Measurements from ENCODE around the gene INSIG2.

GRCh38 chr2:118040891-118041290 is 47.4 kb upstream of the INSIG2 start:
- TF ChIP-seq, protein P1, sequence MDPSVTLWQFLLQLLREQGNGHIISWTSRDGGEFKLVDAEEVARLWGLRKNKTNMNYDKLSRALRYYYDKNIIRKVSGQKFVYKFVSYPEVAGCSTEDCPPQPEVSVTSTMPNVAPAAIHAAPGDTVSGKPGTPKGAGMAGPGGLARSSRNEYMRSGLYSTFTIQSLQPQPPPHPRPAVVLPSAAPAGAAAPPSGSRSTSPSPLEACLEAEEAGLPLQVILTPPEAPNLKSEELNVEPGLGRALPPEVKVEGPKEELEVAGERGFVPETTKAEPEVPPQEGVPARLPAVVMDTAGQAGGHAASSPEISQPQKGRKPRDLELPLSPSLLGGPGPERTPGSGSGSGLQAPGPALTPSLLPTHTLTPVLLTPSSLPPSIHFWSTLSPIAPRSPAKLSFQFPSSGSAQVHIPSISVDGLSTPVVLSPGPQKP (IDR thresholded peaks at IDR 0.05; ENCODE audit: borderline replicate concordance, low read depth, low read length), result no peak
- TF ChIP-seq POLR2A (IDR thresholded peaks at IDR 0.05; ENCODE audit: low read depth, low read length), result no peak
- no peak for TF ChIP-seq CTCF (conservative IDR thresholded peaks at IDR 0.05; ENCODE audit: low read depth, low read length)
- TF ChIP-seq, protein P2, sequence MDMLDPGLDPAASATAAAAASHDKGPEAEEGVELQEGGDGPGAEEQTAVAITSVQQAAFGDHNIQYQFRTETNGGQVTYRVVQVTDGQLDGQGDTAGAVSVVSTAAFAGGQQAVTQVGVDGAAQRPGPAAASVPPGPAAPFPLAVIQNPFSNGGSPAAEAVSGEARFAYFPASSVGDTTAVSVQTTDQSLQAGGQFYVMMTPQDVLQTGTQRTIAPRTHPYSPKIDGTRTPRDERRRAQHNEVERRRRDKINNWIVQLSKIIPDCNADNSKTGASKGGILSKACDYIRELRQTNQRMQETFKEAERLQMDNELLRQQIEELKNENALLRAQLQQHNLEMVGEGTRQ (IDR thresholded peaks at IDR 0.05; ENCODE audit: low read depth, low read length), result no peak
- no peak for TF ChIP-seq RAD21 (IDR thresholded peaks at IDR 0.05; ENCODE audit: low read length)
- no peak for TF ChIP-seq SMC3 (IDR thresholded peaks at IDR 0.05; ENCODE audit: low read depth, low read length)
- no peak for TF ChIP-seq MAFK (IDR thresholded peaks at IDR 0.05; ENCODE audit: low read depth, low read length)
- no peak for TF ChIP-seq RFX5 (IDR thresholded peaks at IDR 0.05; ENCODE audit: low read depth, low read length)
- TF ChIP-seq FOS (IDR thresholded peaks at IDR 0.05; ENCODE audit: low read depth, low read length), result no peak
